ENCODE measurements around the gene HSD17B10.

GRCh38 chrX:53474707-53475106 lies 40.5 kb upstream of the HSD17B10 start:
- no peak for TF ChIP-seq GRHL2 (CRISPR knock-in tag; IDR thresholded peaks at IDR 0.05; ENCODE audit: insufficient replicate concordance, severe bottlenecking)
- TF ChIP-seq, protein P1, sequence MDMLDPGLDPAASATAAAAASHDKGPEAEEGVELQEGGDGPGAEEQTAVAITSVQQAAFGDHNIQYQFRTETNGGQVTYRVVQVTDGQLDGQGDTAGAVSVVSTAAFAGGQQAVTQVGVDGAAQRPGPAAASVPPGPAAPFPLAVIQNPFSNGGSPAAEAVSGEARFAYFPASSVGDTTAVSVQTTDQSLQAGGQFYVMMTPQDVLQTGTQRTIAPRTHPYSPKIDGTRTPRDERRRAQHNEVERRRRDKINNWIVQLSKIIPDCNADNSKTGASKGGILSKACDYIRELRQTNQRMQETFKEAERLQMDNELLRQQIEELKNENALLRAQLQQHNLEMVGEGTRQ (CRISPR knock-in tag; IDR thresholded peaks at IDR 0.05): no peak
- no peak for TF ChIP-seq ELF4 (CRISPR knock-in tag; IDR thresholded peaks at IDR 0.05; ENCODE audit: low read depth)
- TF ChIP-seq MAX (CRISPR knock-in tag; IDR thresholded peaks at IDR 0.05): no peak
- TF ChIP-seq CTCF (IDR thresholded peaks at IDR 0.05): no peak
- no peak for TF ChIP-seq TCF7 (CRISPR knock-in tag; IDR thresholded peaks at IDR 0.05; ENCODE audit: low read depth)
